GM19240 (cell line): ENCODE measurements around the gene TBC1D3B.
"Not testable (repeated sequence)": the region's sequence is repeated elsewhere in the genome, so short reads cannot be mapped to it uniquely, and the experiment has no call there.

ENCODE experiments used
- DNase-seq: peaks from one replicate; pipeline ENCODE4 v3.0.0; 2011; ENCODE audit warnings: low spot score; ENCODE audit not compliant: insufficient read length

Gene TBC1D3B

DNA sequence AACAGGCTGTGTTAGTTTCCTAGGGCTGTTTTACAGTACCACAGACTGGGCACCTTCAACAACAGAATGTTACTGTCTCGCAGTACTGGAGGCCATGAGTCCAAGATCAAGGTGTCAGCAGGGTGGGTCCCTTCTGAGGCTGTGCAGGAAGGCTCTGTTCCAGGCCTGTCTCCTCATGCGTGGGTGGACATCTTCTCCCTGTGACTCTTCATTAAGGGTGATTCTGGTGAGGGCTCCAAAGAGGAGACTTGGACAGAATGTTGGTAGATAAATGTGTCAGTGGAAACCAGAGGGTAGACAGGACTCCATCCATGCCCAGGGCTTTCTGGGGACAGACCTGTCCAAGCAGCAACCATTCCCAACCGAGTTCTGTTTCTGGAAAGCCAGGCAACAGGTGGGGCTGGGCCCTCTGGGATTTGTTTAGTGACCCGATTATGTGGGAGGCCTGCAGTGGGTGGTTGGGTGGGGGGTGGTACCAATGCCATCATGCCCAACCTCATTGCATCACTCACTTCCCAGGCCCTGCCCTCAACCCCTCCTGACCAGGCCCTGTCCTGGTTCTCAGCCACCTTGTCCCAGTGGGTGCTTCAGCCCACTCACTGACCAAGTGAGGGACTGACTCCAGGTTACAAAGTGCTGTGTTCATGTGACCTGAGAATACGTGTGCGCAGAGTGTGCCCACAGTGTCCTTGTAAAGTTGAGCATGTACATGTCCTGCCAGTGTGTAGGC, 5.2 kb upstream of the TBC1D3B start:
- DNase-seq, result not testable (repeated sequence)

GRCh38 chr17:36168836-36169235, 7.6 kb downstream of the TBC1D3B start:
- DNase-seq, result not testable (repeated sequence)

GRCh38 chr17:36153895-36154610, 22.4 kb downstream of the TBC1D3B start:
- DNase-seq, result no peak

DNA sequence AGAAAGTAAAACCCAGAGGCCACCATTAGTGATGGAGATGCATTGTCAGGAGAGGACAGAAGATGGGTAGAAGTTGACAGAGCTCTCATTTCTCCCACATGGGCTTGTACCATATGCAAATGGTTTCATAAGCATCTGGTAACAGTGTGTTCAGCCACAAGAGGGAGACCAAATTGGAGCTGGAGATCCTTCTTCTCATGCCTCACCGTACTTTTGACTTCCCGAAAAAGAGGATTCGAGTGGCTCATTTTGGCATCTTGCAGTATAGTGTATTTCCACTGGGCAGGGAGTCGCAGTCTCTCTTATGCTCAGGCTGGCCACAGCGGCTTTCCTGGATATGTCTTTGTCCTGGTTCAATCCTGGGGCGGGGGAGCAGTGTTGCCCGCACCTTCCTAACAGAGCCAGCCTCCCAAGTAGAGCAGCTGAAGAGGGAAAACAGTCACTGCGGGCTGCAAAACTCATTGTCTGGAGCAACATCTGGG, 23.8 kb downstream of the TBC1D3B start:
- DNase-seq, result no peak

DNA sequence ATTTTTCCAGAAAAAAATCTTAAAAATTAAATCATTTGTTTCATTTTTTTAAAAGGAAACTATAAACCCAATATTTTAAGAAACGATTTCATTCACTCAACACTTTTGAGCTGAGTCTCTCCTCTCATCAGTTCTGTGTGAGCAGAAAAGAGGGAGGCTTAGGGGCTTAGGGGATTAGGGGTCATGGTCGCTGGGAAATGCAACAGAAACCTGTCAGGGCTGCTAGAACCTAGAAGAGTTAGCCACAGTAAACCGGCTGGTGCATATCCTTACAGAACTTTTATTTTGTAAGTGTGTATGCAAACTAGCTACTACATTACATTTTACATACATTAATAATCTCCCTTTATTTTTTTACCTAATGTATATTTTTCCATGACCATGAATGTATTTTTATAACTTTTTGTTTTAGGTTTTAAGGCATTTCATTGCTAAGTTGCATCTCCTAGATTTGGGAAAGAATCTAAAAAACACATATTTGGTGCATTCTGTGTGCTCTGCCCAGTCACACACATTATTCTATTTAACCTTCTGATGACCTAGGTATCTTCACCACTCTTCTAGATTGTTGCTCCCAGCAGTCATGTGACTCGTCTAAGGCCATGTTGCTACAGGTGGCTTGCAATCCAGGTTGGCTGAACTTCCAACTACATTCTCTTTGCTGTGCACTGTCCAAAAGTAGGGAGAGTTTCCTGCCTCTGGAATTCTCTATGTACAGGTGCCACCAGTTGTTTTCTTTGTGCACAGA, 24.4 kb downstream of the TBC1D3B start:
- no peak for DNase-seq

DNA sequence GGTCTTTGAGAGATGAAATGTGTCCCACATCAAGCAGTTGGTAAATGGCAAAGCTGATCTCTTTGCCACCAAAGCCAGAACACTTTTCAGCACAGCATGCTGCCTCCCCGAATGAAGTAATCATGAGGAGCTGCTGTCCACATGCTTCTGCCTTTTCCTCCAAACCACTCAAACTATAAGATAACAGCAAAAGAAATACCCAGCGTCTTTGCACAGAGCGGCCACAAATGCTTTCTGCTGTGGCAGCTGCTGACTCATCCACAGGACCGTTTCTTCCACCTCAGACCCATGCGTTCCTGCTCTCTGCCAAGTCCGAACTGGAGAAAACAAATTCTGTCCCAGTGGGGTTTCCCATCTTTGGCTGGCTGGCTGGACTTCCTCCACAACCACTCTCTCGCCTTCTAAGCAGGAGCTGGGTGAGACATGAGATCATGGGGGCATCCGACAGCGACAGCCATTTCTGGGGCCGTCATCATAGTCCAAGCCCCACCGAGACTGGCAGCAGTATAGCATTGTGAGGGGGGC, 27.1 kb downstream of the TBC1D3B start:
- no peak for DNase-seq

DNA sequence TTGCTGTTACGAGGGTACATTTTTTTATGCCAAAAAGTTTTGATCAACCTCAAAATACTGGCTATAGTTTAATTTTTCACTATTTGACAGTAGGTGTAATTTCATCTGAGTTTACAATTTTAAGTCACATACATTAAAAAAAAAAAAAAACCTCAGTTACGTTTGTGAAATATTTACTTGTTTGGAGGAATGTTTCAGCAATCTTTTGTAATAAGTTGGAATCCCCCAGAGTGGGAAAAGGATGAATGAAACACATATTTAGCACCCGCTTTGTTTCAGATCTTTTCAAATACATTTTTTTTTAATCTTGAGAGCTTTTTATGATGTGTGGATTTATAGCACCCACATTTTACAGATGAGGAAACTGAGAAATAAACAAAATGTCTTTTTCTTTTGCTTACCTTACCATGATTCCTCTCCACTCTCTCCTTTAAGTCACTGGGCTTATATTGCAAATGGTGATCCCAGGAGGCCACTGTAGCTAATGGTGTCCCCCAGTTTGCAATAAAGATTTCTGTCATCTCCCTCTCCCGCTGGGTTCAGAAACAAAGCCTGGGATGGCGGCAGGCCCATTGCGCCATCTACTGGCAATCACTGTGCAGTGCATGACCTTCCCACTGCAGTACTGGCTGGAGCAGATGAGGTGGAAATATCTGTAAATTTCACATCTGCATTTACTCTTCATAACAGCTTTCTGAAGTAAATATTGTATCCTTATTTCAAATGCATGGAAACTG, 27.7 kb downstream of the TBC1D3B start:
- peak; percentile 97 for DNase-seq

- no peak for DNase-seq
Observed at GRCh38 chr17:36147601-36148000, 28.8 kb downstream of the TBC1D3B start.

DNA sequence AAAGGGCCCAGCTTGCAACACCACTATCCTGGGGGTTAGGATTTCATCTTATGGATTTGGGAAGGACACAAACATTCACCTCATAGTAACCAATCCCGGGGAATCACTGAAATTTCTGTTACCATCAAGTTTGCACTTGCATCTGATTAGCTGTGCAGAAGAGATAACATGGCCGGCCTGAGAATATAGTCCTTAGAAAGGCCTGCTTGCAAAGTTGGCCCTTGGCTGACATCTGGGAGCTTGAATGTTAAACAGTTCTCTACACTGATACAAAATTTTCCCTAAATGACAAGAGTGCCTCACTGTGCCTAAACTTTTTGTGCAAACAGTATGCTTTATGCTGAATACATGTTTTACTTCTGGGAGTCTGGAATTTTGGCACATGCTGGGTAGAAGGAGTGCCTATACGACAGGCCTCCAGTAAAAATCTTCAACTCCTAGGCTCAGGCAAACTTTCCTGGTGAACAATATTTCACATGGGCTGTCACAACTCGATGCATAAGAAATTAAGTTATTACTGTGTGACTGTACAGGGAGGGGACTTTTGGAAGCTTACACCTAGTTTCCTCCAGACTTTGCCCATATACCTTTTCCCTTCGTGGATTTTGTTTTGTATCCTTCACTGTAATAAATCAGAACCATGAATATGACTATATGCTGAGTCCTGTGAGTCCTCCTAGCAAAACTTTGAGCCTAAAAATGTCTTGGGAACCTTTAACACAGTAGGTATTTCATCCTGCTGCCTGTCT, 31.3 kb downstream of the TBC1D3B start:
- DNase-seq, result no peak

- DNase-seq, result no peak
Observed at GRCh38 chr17:36144014-36144413, 32.4 kb downstream of the TBC1D3B start.

DNA sequence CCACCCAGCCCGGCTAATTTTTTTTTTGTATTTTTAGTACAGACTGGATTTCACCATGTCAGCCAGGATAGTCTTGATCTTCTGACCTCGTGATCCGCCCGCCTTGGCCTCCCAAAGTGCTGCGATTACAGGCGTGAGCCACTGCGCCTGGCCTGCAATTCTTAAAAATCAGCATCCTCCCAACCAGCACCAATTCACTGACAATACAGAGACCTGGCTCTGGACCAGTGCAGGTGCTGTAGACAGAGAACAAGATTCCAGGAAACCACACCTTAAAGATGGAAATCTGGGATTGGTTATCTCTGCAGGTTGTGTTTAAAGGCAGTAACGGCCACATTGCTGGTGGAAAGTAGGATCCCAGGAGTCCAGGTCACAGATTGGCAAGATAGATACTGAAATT, 33.6 kb downstream of the TBC1D3B start:
- DNase-seq, result no peak

- DNase-seq, result no peak
Observed at GRCh38 chr17:36142235-36142634, 34.2 kb downstream of the TBC1D3B start.

- DNase-seq, result no peak
Observed at GRCh38 chr17:36136439-36136838, 40.0 kb downstream of the TBC1D3B start.

GRCh38 chr17:36136036-36136435, 40.4 kb downstream of the TBC1D3B start:
- no peak for DNase-seq

DNA sequence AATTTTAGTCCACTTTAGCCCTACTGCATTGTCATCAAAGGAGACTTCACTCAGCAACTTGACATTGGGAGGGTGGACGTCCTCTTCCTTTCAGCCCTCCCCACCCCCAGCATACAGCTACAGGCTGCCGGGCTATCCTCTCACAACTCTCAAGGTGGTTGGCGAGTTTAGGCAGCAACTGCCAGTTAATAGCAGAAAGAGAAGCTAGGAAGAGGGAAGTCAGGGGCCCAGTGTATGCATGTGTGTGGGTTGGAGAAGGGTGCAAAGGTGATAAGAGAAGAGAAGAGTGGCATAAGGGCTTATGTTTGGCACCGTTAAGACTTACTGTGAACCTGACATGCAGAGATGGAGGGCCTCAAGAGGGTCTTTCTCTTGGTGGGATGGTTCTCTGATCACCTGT, 41.0 kb downstream of the TBC1D3B start:
- DNase-seq, result no peak

- no peak for DNase-seq
Observed at GRCh38 chr17:36133602-36134236, 42.7 kb downstream of the TBC1D3B start.

DNA sequence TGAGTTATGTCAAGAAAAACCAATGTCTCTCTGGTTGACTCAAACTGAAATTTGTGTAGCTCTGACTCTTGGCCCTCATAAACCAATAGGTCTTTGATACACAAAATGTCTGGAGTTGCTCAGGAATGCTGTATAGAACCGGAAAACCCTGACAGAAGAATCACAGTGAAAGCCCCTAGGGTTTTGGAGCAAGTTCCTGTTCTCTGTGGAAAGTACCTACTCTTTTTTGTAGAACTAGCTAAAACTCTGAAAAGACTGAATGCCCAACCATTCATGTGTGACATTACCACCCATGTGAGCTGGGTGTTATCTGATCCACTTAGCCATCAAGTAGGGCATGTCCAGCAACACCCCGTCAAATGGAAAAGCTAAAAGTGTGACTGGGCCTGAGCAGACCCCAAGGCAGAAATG, 44.0 kb downstream of the TBC1D3B start:
- DNase-seq, result no peak

DNA sequence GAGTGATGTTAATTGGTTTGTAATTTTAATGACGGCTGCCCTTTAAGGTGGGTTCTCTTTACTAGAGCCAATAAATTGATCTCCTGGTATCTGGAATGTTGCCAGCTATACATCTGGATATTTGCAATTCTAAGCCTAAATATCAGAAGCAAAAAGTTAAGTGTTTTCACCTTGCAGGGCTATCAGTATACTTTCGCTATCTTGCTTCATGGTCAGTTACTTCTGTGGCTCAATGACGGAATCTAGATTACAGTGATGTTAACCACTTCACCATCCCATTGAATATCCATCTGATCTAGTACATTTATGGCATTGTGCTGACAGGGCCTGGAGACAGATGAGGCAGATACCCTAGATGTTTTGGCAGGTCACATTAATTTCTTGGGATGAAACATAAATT, 44.5 kb downstream of the TBC1D3B start:
- no peak for DNase-seq

DNA sequence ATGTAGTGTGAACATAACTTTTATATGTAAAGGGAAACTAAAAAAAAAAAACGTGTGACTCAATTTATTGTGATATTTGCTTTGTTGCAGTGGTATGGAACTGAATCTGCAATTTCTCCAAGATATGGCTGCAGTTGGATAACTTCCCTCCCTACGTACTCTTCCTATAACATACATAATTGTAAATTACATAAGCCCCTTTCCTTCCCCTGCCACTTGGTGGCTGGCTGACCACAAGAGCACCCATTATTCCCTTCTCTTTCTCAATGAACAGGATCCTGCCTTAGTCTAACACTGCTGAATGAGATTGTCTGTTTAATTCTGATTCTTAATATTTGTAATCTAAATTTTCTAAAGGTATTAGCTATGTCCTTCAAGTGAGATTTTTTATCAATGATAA, 45.0 kb downstream of the TBC1D3B start:
- DNase-seq, result no peak

- DNase-seq, result no peak
Observed at GRCh38 chr17:36130346-36130745, 46.1 kb downstream of the TBC1D3B start.
